Breast epithelium (tissue), 3 donors: ENCODE data around the gene C5AR1.

Experiments
- CTCF ChIP-seq, 3 donors: fragments of 450-650 bp; IDR thresholded peaks; one replicate each; pipeline ENCODE4 v1.5.1; 2016 to 2017; ENCODE audit warnings: antibody characterized with exemption in 3 of 3, mild to moderate bottlenecking in 3 of 3, moderate library complexity in 3 of 3
- POLR2A ChIP-seq: fragments of 450-650 bp; IDR thresholded peaks from one replicate; pipeline ENCODE4 v1.6.1; 2016; ENCODE audit warnings: antibody characterized with exemption, mild to moderate bottlenecking, moderate library complexity

- no peak for TF ChIP-seq CTCF (IDR thresholded peaks at IDR 0.05)
- peak; percentile 30 for TF ChIP-seq POLR2A
Observed at GRCh38 chr19:47274071-47274890, 35.4 kb upstream of the C5AR1 start, which contains the start of gene INAFM1.
